T-helper 1 cell treated with Interleukin-12 subunit alpha and Interleukin-12 subunit beta and Interleukin-4 antibody, amounts not matched to agents 30 μg/mL and 1 μg/mL, for 36 hours (primary cell): Measurements from ENCODE around the gene METTL8.
"Not testable (repeated sequence)": the region's sequence is repeated elsewhere in the genome, so short reads cannot be mapped to it uniquely, and the experiment has no call there.

Experiments
- H3K27ac Mint-ChIP-seq: one replicate; pipeline ENCODE4 v1.8.0; 2021; ENCODE audit warnings: mild to moderate bottlenecking, mixed read lengths
- H3K27me3 Mint-ChIP-seq: one replicate; pipeline ENCODE4 v1.8.0; 2021; ENCODE audit warnings: low read depth, mixed read lengths
- H3K36me3 Mint-ChIP-seq: one replicate; pipeline ENCODE4 v1.8.0; 2021; ENCODE audit warnings: low read depth, mixed read lengths
- H3K4me1 Mint-ChIP-seq: one replicate; pipeline ENCODE4 v1.8.0; 2021; ENCODE audit warnings: low read depth, mixed read lengths
- H3K4me3 Mint-ChIP-seq: one replicate; pipeline ENCODE4 v1.8.0; 2021; ENCODE audit warnings: mild to moderate bottlenecking, moderate library complexity, mixed read lengths
- H3K9me3 Mint-ChIP-seq: one replicate; pipeline ENCODE4 v1.8.0; 2021; ENCODE audit warnings: mixed read lengths

METTL8 gene

DNA sequence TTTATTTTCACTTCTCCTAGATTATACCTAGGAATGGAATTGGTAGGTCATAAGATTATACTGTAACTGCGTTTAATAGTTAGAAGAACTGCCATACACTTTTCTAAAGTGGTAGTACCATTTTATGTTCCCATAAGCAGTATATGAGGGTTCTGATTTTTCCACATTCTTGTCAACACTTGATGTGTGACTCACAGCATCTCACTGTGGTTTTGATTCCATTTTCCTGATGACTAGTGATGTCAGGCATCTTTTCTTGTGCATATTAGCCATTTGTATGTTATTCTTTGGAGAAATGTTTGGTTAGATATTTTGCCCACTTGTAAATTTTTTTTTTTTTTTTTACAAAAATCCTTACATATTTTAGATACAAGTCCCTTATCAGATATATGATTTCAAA lies 2.5 kb upstream of the METTL8 start:
- Mint-ChIP-seq H3K36me3 (peaks cover 34% of the 10 kb centered on the region), H3K27me3 (no peaks in the 10 kb centered on the region), H3K4me1 (peaks cover 27% of the 10 kb centered on the region), H3K27ac (no peak overlapping the region), H3K4me3 (no peak overlapping the region), H3K9me3 (no peaks in the 10 kb centered on the region)

DNA sequence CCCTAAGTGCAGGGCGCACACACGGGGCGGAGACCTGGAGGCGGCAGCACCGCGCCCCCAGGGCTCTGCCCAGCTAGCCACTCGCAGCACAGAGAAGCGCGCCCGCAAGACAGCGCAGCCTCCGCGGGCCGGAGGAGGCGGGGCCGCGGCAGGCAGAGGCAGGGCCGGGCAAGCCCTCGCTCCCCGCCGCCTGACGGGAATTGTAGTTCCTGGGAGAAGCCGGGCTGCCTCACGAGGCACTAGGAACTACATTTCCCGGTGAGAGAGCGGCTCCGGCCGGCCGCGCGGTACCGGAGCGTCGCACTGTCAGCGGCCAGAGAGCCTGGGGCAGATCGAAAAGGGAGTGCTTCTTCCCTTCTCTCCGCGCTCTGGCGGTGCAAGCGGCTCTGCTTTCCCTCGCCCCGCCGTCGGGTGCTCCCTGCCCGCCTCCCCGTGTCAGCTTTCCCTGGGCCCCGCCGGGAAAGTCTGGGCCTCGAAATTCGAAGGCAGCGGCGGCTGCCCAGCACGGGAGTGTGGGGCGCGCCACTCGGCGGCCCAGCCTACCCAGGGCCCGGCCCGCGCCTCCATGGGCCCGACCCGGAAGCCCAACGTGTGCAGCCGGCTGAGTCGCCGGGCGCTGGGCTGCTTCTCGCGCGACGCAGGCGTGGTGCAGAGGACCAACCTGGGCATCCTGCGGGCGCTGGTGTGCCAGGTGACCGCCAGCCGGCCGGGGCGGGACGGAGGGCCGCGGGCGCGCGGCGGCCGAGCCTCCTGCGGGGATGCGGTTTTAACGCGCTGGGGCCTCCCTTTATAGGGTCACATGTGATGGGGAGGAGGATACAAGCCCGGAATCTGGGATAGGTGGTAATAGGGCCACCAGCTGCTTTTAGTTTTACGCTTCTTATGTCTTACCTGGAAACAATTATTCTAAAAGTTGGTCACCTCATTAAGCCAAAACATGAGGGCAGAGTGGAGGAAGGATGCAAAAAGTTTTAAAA lies 511 bp upstream of the METTL8 start, which contains the start of gene DCAF17:
TSS of gene DCAF17 (plus strand) at position 214 of the 977 bp plus-strand sequence. CDS start at position 566, 352 bp downstream.
- Mint-ChIP-seq H3K9me3 (peaks cover 7% of the 10 kb centered on the region), H3K4me3 (peak within 1 kb of the TSS; percentile 86), H3K27me3 (no peaks in the 10 kb centered on the region), H3K4me1 (peaks cover 27% of the 10 kb centered on the region), H3K36me3 (peaks cover 28% of the 10 kb centered on the region), H3K27ac (peak within 1 kb of the TSS; percentile 93)

DNA sequence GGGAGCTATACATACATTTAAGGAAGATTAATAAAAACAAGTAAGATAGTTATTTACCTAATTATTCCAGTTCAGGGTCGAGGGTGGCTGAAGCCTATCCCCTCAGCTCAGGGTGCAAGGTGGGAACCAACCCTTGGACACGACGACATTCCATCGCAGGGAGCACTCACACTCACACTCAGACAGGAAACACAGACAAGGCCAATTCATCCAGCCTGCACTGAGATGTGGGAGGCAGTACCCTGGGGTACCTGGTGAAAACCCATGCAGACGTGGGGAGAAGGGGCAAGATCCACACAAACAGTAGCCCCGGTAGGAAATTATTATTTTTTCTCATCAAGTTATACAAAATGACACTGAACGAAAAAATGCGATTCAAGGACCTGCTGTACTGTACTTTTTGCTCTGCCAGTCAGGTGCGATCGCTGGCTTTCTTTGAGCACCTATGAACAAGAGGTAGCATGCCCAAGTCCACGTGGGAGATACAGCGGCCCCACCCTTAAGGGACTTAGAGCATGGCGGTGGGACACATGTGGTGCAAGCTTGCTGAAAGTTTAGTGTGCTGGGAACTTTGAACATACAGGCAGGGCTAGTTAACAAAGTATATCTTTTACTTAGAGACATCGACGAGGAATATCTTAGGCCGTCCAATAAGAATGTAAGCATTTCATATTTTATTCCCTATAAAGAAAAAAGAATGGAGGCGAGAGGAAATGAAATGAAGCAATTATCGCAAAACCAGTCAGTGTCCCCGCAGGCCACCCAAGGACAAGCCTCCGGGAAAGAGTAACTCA lies 624 bp downstream of the METTL8 start:
- peaks cover 27% of the 10 kb centered on the region for H3K4me1 Mint-ChIP-seq
- H3K27ac Mint-ChIP-seq, result peak overlapping the region; percentile 93
- peak overlapping the region; percentile 85 for H3K4me3 Mint-ChIP-seq
- H3K27me3 Mint-ChIP-seq, result no peaks in the 10 kb centered on the region
- H3K36me3 Mint-ChIP-seq, result peaks cover 27% of the 10 kb centered on the region
- H3K9me3 Mint-ChIP-seq, result peaks cover 14% of the 10 kb centered on the region

DNA sequence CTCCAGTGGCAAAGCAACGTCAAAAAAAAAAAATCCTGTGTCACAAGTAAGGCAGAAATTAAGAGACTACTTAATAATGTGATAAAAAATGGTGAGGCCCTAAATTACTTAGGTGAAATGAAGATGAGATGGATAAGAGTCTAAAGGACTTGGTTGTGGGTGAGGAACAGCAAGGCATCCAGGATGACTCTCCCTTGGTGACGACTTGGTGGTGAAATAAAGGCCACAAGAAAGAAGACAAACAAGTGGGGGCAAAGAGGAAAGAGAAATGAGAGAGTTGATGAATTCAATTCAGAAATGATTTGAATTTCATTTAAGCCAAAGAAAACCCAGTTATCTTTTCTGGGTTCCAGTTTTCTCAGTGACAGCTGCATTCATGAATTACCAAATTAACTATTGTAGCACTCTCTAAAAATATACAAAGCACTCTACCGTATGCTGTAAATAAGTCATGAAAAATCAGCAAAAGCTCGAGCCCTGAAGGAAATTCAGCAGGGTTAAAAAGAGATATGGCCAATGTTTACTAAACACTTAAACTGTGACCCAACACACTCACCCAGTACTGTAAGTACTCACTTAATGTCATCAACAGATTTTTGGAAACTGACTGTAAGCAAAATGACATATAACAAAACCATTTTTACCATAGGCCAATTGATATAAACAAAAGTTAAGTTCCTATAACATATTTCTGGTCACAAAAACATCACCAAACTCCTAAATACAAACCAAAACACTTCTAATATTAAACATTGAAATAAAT lies 1.4 kb downstream of the METTL8 start:
- Mint-ChIP-seq H3K36me3 (peaks cover 20% of the 10 kb centered on the region), H3K9me3 (peaks cover 14% of the 10 kb centered on the region), H3K4me1 (peaks cover 27% of the 10 kb centered on the region)

DNA sequence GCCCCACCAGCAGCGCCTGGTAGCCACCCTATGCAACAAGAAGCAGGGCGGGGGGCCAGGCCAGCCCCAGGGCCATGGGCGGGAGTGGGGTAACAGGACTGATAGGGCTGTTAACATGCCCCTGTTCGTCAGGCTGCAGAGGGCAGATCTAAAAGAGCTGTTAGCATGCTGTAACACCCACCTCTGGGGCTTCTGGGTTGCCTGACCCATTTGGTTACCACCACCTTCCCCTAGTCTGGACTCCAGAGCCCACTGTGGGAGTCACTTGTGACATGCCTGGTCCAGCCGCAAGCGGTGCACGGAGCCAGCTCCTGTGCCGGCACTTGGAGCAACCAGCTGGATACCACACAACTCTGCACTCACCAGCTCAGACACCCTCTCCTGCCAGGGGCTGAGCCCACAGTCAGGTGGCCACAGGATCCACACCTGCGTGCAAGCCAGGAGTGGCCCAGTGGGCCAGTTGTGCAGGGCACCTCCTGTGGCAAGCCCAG lies 2.1 kb downstream of the METTL8 start:
- H3K36me3 Mint-ChIP-seq, result peaks cover 24% of the 10 kb centered on the region
- no peak overlapping the region for H3K4me3 Mint-ChIP-seq
- peaks cover 17% of the 10 kb centered on the region for H3K9me3 Mint-ChIP-seq
- H3K27ac Mint-ChIP-seq, result peak overlapping the region; percentile 26
- H3K27me3 Mint-ChIP-seq, result no peaks in the 10 kb centered on the region
- peaks cover 27% of the 10 kb centered on the region for H3K4me1 Mint-ChIP-seq

More for the DNA sequence above, 1.4 kb downstream of the METTL8 start:
- H3K4me3 Mint-ChIP-seq, result peak overlapping the region; percentile 85
- H3K27me3 Mint-ChIP-seq, result no peaks in the 10 kb centered on the region
- peak overlapping the region; percentile 93 for H3K27ac Mint-ChIP-seq

GRCh38 chr2:171430516-171431410 lies 3.0 kb downstream of the METTL8 start:
- peaks cover 19% of the 10 kb centered on the region for H3K9me3 Mint-ChIP-seq
- H3K4me3 Mint-ChIP-seq, result no peak overlapping the region
- H3K36me3 Mint-ChIP-seq, result peaks cover 19% of the 10 kb centered on the region
- peaks cover 26% of the 10 kb centered on the region for H3K4me1 Mint-ChIP-seq
- H3K27ac Mint-ChIP-seq, result no peak overlapping the region
- H3K27me3 Mint-ChIP-seq, result no peaks in the 10 kb centered on the region

DNA sequence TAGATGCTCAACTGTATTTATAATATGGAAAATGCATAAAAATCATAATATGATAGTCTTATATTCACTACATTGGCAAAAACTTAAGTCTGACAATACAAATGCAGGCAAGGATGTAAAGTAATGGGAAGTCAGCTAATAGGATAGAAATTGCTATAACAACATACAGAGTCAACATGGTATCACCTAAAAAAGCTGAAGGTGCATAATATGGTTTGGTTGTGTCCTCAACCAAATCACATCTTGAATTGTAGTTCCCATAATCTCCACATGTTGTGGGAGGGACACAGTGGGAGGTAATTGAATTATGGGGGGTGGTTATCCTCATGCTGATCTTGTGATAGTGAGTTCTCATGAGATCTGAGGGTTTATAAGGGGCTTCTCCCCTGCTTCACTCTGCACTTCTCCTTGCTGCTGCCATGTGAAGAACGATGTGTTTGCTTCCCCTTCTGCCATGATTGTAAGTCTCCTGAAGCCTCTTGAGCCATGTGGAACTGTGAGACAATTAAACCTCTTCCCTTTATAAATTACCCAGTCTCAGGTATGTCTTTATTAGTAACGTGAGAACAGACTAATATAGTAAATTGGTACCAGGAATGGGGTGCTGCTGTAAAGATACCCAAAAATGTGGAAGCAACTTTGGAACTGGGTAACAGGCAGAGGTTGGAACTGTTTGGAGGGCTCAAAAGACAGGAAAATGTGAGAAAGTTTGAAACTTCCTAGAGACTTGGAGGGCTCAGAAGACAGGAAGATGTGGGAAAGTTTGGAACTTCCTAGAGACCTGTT lies 10.9 kb downstream of the METTL8 start:
- H3K27ac Mint-ChIP-seq, H3K4me1 Mint-ChIP-seq, H3K27me3 Mint-ChIP-seq, H3K4me3 Mint-ChIP-seq: not testable (repeated sequence)
- Mint-ChIP-seq H3K9me3 (peaks cover 36% of the 10 kb centered on the region), H3K36me3 (peaks cover 36% of the 10 kb centered on the region)

DNA sequence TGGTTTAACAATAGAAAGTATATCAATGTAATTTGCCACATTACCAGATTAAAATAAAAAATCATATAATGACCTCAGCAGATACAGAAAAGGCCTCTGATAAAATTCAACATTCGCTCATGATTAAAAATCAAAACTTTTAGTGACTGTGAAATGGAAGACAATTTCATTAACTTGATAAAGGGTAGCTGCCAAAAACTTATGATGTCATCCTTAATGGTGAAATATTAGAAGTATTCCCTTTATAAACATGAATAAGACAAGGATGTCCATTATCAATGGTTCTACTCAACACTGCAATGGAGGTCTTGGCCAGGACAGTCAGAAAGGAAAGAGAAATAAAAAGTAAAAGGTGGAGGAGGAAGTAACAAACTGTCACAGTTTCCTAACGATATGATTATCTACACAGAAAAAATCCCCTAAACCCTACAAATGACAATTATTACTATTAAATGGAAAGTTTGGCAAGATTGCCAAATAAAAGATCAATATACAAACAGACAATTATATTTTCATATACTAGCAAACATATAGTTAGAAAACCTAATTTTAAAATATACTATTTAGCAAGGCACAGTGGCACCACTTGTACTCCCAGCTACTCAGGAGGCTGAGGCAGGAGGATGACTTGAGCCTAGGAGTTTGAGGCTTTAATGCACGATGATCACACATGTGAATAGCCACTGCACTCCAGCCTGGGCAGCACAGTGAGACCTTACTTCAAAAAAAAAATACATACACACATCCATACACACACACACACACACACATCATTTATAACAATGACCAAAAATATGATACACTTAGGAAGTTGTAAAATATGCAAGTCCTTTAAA lies 12.8 kb downstream of the METTL8 start:
- Mint-ChIP-seq H3K36me3 (peaks cover 30% of the 10 kb centered on the region), H3K4me1 (peaks cover 8% of the 10 kb centered on the region), H3K4me3 (peak overlapping the region; percentile 0), H3K27me3 (no peaks in the 10 kb centered on the region), H3K27ac (no peak overlapping the region), H3K9me3 (peaks cover 33% of the 10 kb centered on the region)

DNA sequence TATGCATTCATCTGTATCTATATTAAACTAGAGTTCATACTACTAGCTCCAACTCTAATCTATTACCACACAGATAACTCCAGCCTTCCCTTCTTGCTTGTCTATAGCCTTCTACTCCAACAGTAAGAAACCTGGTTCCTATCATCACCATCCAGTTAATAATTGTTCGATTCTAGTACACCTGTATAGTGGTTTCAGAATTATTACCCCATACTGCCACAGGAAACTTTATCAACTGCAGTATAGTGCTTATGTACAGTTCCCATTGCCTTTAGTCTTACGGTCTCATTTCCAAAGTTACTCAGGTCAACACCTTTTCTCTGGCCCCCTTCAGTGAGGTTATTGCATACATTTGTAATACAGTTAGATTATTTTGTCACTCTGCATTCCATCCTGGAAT lies 14.5 kb downstream of the METTL8 start:
- peaks cover 17% of the 10 kb centered on the region for H3K9me3 Mint-ChIP-seq
- H3K4me1 Mint-ChIP-seq, result peaks cover 13% of the 10 kb centered on the region
- no peaks in the 10 kb centered on the region for H3K27me3 Mint-ChIP-seq
- H3K36me3 Mint-ChIP-seq, result peaks cover 21% of the 10 kb centered on the region
- H3K27ac Mint-ChIP-seq, result no peak overlapping the region
- no peak overlapping the region for H3K4me3 Mint-ChIP-seq

DNA sequence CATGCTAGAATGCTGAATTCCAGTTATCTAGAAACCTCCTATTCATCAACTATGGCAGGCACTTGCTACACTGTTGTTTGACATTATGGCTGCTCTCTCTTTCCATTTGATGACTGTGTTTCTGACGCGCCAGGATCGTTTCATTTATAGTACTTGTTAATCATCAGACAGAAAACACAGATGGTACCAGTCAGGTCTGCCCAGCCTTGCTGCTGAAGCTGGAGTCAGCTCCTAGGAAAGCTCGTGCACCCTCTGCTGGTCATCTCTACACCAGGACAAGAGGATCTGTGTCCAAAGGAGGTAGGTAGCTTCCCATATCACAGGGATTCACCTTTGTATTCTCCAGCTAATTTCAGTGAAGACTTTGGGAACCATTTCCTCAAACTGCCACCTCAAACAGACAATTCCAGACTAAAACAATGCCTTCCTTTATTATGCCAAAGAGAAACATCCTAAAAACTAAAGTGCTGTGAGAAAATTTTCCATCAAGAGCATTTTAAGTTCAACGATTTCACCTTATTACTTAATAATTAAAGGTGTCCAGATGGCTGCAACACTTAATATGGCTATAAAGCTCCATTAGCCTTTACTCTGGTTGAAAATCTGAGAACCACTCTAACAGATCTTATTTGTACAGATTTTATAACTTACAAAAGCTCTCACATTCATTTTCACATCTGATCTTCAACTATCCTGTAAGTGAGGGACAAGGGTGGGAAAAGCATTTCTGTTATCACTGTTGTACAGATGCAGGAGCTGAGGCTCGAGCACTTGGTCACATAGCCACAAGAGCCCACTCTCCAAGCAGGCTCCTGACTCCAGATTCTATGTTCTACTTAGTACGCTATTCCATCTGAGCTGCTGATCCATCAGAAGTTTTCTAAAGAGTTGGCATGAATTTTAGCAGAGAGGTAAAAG lies 17.5 kb downstream of the METTL8 start:
- Mint-ChIP-seq H3K36me3 (peaks cover 4% of the 10 kb centered on the region), H3K4me1 (peaks cover 13% of the 10 kb centered on the region), H3K27me3 (no peaks in the 10 kb centered on the region), H3K9me3 (peaks cover 3% of the 10 kb centered on the region), H3K4me3 (no peak overlapping the region), H3K27ac (peak overlapping the region; percentile 5)

- H3K36me3 Mint-ChIP-seq, H3K27ac Mint-ChIP-seq, H3K4me3 Mint-ChIP-seq, H3K27me3 Mint-ChIP-seq, H3K9me3 Mint-ChIP-seq: not testable (repeated sequence)
- peaks cover 10% of the 10 kb centered on the region for H3K4me1 Mint-ChIP-seq
These were observed 19.1 kb downstream of the METTL8 start for GRCh38 chr2:171414645-171415044.
